Endometrial microvascular endothelial cells (primary cell): ENCODE measurements around the gene KANSL3. TPM values are rescaled to one million over a fixed set of nuclear protein-coding genes. Genes with fewer than 3 reads are reported as not detected.
"Not testable (repeated sequence)": the region's sequence is repeated elsewhere in the genome, so short reads cannot be mapped to it uniquely, and the experiment has no call there.

Experiments used
- in situ Hi-C: cut with HindIII; loops from 2 replicates; pipeline ENCODE4 v1.10.0; 2017; ENCODE audit warnings: low sequenced_read_pairs, low pct_unique_long_range_greater_than_20kb; ENCODE audit errors: inconsistent ontology term
- total RNA-seq: library from RNA; depleted of rRNA; stranded (reverse); fragments of >200 nt; gene quantifications from one replicate; pipeline ENCODE4 v1.2.3, GENCODE V29; 2015; ENCODE audit errors: inconsistent ontology term

The KANSL3 gene
- 25.5 TPM for total RNA-seq

DNA sequence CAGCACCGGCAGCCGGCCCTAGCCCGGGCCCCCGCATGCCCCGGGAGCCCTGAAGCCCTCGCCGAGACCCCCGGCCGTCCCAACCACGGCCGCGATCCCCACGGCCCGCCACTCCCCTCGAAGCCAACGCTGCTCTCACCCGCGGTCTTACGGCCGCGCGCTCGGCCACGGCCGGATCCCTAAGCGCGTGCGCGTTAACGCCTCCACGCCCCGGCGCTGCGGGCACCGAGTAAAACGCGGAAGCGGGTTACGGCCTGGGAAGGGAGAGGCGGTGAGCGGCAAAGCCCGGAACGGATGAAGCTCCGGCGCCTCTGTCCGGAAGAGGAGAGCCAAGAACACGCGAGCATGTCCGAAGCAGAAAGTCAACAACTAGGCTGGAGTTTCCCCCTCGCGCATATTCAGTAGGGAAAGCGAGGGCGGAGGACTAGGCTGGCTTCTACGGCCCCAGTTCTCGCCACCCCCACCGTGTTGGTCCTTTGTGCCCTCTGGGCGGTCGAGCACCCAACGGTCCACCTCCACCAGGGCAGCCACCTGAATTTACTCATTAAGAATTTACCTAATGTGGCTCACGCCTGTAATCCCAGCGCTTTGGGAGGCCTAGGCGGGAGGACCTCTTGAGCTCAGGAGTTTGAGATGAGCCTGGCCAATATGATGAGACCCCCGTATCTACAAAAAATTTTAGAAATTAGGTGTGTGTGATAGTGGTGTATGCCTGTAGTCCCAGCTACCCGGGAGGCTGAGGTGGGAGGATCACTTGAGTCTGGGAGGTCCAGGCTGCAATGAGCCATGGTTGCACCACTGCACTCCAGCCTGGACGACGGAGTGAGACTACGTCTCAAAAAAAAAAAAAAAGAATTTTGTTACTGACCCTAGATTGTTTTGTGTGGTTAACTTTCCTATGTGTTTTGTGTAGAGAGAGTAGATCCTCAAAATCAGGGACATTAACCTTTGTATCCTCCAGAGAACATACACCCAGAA is at the start of gene KANSL3:
KANSL3 (minus strand) TSS at position 169 of the 978 bp plus-strand sequence. CDS start 1,177 bp downstream, outside the sequence.
- in situ Hi-C loops, result no loop called here

DNA sequence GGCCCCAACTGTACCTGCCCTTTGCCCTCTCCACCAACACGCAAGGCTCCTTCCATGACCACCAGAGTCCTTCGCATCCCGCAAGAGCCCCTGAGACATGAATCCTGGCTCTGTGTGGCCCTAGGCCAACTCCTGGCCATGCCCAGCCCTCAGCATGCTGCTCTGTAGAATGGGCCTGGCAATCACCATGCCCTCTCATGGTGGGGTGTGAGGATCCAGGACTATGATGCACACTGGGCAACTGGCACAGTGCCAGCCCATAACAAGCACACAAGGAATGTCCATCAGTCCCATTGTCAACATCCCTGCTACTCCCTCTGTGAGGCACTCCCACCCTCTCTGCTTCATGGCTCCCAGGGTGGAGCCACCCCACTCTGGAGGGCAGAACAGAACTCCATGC is 49.2 kb upstream of the KANSL3 start:
- in situ Hi-C loops, result no loop called here

DNA sequence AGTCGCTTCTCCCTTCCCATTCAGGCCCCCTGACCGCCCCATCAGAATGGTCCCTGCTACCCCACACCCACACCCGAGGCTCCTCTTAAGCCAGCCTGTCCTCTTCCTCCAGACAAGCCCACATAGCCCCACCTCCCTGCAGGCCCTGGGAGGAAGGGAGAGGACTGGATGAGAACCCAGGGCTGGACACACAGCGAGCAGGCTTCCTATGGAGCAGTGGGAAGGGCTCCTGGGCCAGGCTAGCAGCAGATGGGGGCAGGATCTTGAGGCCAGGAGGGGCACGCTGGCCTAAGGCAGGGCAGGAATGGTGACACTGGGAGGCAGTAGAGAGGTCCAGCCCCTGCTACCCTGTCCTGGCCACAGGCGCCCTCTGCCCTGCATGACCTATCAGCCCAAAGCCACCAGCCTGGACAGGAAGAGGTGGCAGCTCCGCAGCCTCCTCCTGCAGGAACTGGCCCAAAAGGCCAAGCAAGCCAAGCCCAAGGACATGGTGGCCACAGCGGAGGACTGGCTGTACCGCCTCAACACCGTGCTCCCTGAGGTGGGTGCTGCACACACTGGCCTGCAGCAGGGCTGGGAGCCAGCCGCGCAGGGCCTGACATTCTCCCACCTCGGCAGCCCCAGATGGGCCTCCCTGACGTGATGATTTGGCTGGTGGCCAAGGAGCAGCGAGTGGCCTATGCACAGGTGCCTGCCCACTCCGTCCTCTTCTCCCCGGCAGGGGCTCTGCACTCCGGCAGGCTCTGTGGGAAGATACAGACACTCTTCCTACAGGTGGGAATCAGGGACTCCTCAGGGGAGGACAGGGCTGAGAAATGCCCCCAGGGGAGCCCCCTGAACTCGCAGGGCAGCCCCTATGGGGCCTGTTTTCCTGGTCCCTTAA is 47.7 kb upstream of the KANSL3 start:
- in situ Hi-C loops, result no loop called here

DNA sequence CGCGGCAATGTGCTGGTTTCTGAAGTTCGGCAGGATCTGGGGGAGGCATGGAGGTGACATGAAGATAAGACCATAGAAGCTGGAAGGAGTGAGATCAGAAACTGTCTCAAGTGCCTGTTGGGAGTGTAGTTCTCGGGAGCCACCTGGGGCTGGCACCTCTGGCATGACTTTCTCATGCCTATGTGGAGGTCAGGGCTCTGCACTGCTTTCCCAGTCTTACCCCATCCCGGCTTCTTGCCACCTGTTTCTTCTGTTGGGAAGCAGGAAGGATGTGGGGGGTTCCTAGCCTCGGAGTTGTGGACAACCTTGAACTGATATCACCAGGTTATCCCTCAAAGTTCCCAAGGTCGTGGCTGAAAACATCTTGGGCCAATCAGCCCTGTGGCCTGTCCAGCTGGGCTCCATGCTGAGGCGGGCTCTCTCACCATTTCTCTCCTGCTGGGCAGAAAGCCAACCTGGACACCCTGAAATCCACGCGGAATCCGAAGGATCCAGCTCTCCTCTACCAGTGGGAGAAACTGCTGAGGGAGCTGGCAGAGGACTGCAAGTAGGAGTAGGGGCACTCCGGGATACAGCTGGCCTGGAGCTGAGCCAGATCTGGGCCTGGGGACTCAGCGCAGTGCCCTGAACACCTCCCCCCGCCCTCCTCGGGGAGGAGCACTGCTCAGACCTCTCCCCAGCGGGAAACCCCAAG is 46.9 kb upstream of the KANSL3 start:
- in situ Hi-C loops, result no loop called here

DNA sequence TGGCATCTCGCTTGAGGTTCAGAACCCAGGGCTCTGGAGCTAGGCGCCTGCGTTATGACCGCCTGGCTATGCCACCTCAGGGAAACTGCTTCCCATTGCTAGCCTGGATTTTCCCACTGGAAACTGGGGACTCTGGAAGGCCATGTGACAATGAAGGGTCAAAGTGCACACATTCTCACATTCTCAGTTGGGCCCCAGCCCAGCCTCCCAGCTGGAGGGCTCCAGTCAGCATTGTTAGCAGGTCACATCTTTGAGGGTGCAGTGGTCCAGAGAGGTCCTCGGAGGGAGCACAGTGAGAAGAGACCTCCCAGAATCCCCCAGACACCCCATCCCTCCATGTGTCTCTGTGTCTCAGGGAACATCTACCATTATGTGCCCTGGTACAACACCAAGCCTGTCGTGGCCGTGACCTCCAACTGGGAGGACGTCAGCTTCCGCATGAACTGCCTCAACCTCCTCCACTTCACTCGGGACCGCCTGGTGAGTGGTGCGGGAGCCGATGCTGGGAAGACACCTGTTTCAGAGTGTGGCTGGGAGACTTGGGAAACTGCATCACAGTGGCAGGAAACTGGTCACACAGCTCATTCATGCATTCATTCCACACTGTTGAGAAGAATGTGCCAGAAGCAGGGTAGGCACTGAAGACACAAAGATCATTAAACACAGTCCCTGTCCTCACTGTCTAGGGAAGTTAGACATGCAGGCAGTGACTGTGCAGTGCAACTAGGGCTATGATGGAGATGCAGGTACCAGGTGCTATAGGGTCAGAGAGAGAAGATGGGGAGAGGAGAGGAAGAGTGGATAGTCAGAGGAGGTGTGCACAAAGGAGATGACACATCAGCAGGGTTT is 46.1 kb upstream of the KANSL3 start:
- in situ Hi-C loops, result no loop called here

DNA sequence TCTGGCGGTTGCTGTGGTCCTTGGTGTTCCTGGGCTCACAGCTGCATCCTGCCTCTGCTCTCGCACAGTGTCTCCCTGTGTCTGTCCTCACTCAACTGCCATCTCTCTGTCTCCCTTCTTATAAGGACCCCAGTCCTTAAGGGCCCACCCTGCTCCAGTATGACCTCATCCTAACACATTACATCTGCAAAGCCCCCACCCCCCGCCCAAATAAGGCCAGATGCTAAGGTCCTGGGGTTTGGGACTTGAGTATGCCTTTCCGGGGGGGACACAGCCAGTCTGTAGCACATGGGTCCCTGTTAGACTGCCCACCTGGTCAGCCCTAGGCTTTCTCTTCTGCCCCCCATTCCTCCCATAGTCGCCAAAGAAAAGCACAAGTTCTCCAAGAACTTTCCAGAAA is 45.2 kb upstream of the KANSL3 start:
- in situ Hi-C loops, result no loop called here

DNA sequence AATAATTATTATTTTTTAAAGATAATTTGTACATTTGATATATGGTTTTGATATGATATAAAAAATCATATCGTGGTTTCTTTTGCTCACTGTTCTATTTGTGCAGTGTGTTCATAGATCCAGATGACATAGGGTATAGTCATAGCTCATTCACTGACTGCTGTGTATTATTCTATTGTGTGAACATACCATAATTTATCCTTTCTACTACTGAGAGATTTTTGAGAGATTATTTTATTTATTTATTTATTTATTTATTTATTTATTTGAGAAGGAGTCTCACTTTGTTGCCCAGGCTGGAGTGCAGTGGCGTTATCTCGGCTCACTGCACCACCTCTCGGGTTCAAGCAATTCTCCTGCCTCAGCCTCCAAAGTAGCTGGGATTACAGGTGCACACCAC is 43.4 kb upstream of the KANSL3 start:
- in situ Hi-C loops, result no loop called here

DNA sequence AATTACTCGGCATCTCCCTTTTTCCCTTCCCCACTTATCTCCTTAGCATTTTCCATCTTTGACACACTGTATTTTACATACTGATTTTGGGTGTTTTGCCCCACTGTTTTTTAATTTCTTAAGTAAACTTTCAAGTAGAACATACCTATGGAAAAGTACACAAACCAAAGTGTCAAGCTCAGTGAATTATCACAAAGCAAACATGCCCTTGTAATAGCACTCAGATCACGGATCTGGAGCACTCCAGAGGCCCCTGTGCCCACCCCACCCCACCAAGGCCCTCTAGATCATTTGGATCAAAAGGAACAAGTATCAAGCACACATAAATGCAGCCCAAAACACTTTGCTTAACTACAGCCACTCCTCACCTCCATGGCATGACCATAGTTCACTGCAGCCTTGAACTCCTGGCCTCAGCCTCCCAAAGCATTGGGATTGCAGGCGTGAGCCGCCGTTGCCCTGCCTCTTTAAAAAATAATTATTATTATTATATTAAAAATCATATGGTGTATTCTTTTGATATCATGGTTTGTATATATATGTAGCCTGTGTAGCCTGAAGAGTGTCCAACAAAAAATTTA is 42.5 kb upstream of the KANSL3 start:
- in situ Hi-C loops, result no loop called here

DNA sequence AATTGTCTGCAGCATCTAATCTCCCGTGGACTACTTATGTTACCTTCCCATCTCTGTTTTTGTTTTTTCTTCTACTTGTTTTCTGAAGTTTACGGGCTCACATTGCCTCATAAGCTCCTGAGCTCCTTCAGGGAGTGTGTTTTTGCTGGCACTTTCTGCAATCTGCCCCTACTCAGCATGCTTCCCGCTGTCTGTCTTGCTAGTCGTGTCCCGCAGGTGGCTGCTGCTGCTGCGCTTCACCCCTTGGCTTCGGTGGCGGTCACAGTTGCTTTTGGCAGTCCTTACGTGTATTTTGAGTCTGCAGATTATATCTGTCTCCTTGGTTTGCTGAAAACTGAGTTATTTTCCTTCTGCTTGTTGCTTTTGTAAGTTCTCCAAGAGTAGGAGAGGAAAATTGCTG is 41.7 kb upstream of the KANSL3 start:
- in situ Hi-C loops, result no loop called here

DNA sequence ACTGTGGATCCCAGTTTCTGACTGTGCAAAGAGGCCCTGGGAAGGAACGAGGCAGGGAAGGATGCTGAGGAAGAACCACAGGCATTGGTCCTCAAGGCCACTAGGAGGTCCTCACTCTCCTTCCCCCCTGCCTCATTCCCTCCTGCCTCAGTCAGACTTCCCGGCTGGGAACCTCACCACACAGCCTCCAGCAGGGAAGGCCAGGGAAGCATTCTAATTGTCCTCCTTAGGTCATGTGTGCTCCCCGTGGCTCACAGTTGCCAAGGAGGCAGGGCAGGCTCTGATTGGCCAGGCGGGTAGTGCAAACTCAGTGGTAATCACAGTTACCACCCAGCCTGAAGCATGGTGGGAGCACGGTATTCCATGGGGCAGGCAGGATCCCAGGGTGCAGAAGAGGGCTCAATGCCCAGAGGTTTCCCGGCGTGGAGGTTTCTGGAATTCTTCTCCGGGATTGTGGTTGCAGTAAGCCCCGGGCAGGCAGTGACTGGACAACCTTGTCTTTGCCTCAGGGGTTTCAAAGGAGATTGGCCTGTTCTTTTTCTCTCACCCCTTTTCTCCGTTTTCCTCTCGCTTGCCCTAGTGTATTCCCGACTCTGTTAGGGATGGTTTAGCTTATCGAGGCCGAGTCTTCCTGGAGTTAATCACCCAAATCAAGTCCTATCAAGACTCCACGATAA is 31.6 kb upstream of the KANSL3 start:
- in situ Hi-C loops, result no loop called here

DNA sequence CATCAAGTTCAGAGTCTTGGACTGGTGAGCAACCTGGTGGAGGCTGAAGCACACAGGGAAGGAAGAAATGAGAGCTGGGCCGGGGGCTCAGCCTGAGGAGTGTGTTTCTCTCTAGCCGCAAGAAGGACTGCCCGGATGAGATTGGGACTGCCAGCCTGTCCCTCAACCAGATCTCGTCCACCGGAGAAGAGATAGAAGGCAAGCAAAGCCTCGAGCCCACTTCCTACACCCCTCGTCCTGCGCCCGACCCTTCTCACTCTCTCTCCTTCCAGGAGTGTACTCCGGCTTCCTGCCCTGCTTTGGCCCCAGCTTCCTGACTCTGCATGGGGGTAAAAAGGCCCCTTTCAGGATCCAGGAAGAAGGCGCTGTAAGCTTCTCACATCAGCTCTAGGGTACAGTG is 30.7 kb upstream of the KANSL3 start:
- in situ Hi-C loops, result no loop called here

DNA sequence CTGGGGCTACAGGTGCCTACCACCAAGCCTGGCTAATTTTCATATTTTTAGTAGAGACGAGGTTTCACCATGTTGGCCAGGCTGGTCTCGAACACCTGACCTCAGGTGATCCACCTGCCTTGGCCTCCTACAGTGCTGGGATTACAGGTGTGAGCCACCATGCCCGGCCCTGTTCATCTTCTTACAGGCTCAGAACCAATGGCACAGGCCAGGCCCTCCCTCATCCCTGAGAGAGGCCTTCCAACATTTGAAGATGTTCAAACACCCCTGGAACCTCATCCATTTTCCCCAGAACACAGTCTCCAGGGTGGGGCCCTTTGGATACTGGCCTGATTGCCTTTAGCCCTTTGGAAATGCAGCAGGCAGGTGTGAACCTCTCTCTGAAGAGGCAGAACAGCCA is 27.6 kb upstream of the KANSL3 start:
- in situ Hi-C loops, result not testable (repeated sequence)

DNA sequence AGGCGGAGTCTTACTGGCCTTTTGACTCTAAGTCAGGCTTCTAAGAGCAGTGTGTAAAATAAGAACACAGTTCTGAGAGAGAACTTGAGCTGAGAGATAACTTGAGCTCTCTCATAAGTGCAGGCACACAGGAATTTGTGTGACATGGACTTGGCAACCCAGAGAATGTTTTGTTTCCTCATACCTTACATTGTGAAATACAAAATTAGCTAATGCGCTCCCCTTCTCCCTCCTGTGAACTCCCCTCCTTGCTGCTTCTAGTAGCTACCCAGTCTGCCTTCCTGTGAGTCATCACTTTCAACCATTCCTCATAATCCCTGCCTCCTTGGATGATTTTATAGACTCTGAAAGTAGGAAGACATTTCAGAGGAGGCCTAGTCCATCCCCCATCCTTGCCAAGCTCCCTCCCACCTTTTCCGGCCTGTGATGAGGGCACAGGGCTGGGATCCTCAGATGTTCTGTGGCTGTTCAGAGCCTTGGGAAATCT is 27.0 kb upstream of the KANSL3 start:
- in situ Hi-C loops, result no loop called here

DNA sequence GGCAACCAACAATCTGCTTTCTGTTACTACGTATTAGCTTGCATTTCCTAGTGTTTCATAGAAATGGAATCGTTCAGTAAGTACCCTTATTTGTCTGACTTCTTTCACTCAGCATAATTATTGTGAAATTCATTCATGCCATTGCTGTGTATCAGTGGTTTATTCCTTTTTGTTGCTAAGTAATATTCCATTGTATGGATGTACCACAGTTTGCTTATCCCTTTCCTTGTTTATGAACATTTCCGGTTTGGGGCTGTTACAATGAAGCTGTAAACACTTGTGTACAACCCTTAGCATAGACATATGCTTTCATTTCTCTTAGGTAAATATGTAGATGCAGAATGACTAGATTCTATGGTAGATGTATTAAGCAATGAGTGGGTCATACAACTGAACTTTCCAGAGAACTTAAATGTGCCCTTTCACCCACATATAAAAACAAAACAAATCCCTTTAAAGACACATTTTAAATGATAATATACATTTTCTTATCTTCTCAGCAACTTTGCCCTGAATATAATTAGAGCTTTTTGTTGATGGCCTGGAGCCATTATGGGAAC is 26.3 kb upstream of the KANSL3 start:
- in situ Hi-C loops, result no loop called here

DNA sequence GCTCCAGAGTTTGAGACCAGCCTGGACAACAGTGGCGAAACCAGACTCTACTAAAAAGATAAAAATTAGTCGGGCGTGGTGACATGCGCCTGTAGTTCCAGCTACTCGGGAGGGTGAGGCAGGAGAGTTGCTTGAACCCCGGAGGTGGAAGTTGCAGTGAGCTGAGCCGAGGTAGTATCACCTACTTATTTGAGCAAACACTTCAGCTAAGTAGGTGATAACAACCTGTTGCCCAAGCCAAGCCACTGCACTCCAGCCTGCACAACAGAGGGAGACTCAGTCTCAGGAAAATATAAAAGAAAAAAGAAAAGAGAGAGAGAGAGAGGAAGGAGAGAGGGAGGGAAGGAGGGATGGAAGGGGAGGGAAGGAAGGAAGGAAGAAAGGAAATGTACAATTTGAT is 25.7 kb upstream of the KANSL3 start:
- in situ Hi-C loops, result no loop called here

DNA sequence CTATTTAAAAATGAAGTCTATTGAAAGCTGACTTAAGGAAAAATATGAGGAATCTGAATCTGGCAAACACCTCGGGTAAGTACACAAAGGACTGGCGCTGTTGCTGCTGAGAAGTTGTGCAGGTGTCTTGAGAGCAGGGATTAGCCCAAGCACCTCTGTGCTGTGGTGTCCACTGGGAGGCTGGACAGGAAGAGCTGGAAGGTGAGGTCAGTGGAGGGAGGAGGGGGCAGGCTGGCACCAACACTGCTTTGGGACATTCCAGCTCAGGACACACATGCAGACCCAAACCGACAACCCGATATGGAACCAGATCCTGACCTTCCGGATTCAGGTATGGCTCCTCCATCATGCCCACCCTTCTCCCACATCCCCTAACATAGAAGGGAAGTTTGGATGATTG is 25.1 kb upstream of the KANSL3 start:
- in situ Hi-C loops, result no loop called here

DNA sequence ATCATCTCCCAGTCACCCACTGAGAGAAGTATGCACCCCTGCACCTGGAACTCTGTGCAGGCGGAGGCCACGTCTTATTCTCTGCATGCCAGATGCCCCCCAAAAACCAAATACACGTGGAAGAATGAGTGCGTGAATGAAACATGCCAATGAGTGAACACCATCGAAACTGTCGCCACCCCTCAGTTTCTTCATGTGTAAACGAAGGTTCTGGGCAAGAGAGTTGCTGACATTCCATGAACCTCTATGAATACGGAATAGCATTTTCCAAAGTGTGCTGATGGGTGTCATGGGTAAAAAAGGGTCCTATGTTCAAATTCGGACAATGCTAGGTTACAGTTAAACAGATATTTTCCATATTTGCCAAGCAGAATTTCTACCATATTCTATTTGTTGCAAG is 24.2 kb upstream of the KANSL3 start:
- in situ Hi-C loops, result no loop called here
